ENCODE results near the gene JAGN1. TPM values are rescaled to one million over a fixed set of nuclear protein-coding genes. Genes with fewer than 3 reads are reported as not detected.

Gene JAGN1
- total and polyA plus RNA-seq, 2 of the 8 experiments (the other 6 are each of a cell fraction or from before 2014, with no cell fraction given): 26.9 to 51.6 TPM

- CTCF ChIA-PET (ENCODE audit: partially characterized antibody): interaction anchor here (0.9 to 2.1 kb wide), 3 partner anchors 12 to 58 kb away, joined by 3 to 10 read pairs (median 3); no protein-coding TSS in a partner anchor
- H3K4me1 ChIP-seq (replicated peaks in 1 of 4; ENCODE audit: control insufficient read depth in 3 of 4, insufficient read depth in 4 of 4, low read length in 3 of 4): peaks cover 0 to 2% (median 0%) of the 10 kb centered on the region in 4 experiments; a peak in 1 of 7 replicates
- no peak overlapping the region for H3K23ac ChIP-seq (ENCODE audit: insufficient read length)
- no peak overlapping the region for H3K27ac ChIP-seq (ENCODE audit: low read depth, low read length)
- H3K36me3 ChIP-seq (ENCODE audit: control insufficient read depth in 2 of 4, insufficient read depth in 4 of 4, low read length in 3 of 4): peaks cover 7 to 14% (median 9%) of the 10 kb centered on the region in 4 experiments; a peak in 7 of 8 replicates
- POLR2A ChIA-PET (ENCODE audit: partially characterized antibody): interaction anchor here (1.7 to 1.8 kb wide), 2 partner anchors 12 to 13 kb away, joined by 4 to 5 read pairs; partner anchors contain the start of gene IL17RE
- no peaks in the 10 kb centered on the region for H3K9me3 ChIP-seq (ENCODE audit: insufficient read depth in 2 of 2, low read depth in 1 of 2, low read length in 1 of 2)
- no peak overlapping the region for H3K4ac ChIP-seq (replicated peaks; ENCODE audit: insufficient read length, low read depth, low read length)
- H4K5ac ChIP-seq (ENCODE audit: insufficient read length, low read depth, low read length): no peak overlapping the region
- no peak overlapping the region for H4K91ac ChIP-seq (replicated peaks; ENCODE audit: insufficient read length, low read length)
- peaks cover 0 to 19% of the 10 kb centered on the region in 2 experiments; a peak in 2 of 4 replicates for H3K79me2 ChIP-seq (ENCODE audit: control insufficient read depth in 1 of 2, insufficient read depth in 2 of 2, low read length in 2 of 2)
- no peak overlapping the region for H3K4me2 ChIP-seq (ENCODE audit: insufficient read depth in 1 of 2, low read depth in 2 of 2, low read length in 2 of 2)
- H2AFZ ChIP-seq (ENCODE audit: low read length): no peak overlapping the region
- no peak overlapping the region for H2BK5ac ChIP-seq (ENCODE audit: low read depth, low read length)
- H3K56ac ChIP-seq (replicated peaks; ENCODE audit: insufficient read length, low read depth, low read length): no peak overlapping the region
- no peak overlapping the region for H2BK12ac ChIP-seq (ENCODE audit: low read depth, low read length)
- H2AK5ac ChIP-seq (ENCODE audit: low read depth, low read length): no peak overlapping the region
- H4K20me1 ChIP-seq (replicated peaks in 1 of 2; ENCODE audit: control insufficient read depth in 1 of 2, insufficient read depth in 2 of 2, low read length in 2 of 2): peaks cover 1 to 4% of the 10 kb centered on the region in 2 experiments
- WGBS, 2 experiments (ENCODE audit: extremely low coverage in 1 of 2, insufficient coverage in 1 of 2, insufficient read length in 1 of 2, insufficient replicate concordance in 2 of 2, low coverage in 1 of 2, low lambda C conversion rate in 2 of 2, missing lambda C conversion rate in 1 of 2): 100% methylated on average over 3 of the region's 3 CpGs; no CpG with 5 or more reads in 1 of the 2 experiments
- H3K14ac ChIP-seq (ENCODE audit: insufficient read length): no peak overlapping the region
- no peak overlapping the region for H2BK20ac ChIP-seq (ENCODE audit: low read length)
- H3K23me2 ChIP-seq (ENCODE audit: low read depth, low read length): 0 out of 2 replicates have a peak, but pooled peaks cover 2% of the 10 kb centered on the region
- FAIRE-seq: no peak
- H2BK15ac ChIP-seq (ENCODE audit: low read length): no peak overlapping the region
- no peak overlapping the region for H3K18ac ChIP-seq (ENCODE audit: extremely low read depth, low read length)
- no peak overlapping the region for H4K8ac ChIP-seq (ENCODE audit: extremely low read depth, insufficient read depth, low read length)
- DNase-seq (ENCODE audit: low read depth in 1 of 2, low spot score in 2 of 2): no peak
- H3K27me3 ChIP-seq (replicated peaks in 1 of 4; ENCODE audit: control insufficient read depth in 3 of 4, extremely low read depth in 1 of 4, insufficient read depth in 3 of 4, low read length in 3 of 4): no peaks in the 10 kb centered on the region
- no peak overlapping the region for H3K9ac ChIP-seq (replicated peaks in 1 of 4; ENCODE audit: extremely low read depth in 1 of 4, low read depth in 3 of 4, low read length in 3 of 4)
- no peaks in the 10 kb centered on the region for H3K79me1 ChIP-seq (ENCODE audit: low read depth, low read length)
- TF ChIP-seq KDM5A (IDR thresholded peaks at IDR 0.05; ENCODE audit: low read length) (no peak), CBX8 (IDR thresholded peaks at IDR 0.05; ENCODE audit: borderline replicate concordance, low read depth, low read length) (no peak), ZNF274 (IDR thresholded peaks at IDR 0.05; ENCODE audit: borderline replicate concordance, extremely low read depth, low read length) (no peak), CEBPB (IDR thresholded peaks at IDR 0.05; ENCODE audit: low read depth, low read length) (no peak), USF2 (IDR thresholded peaks at IDR 0.05; ENCODE audit: low read length) (no peak), RXRA (IDR thresholded peaks at IDR 0.05; ENCODE audit: insufficient read depth, low read depth, low read length) (no peak), RAD21 (IDR thresholded peaks at IDR 0.05 in 1 of 2, conservative IDR thresholded peaks at IDR 0.05 in 1 of 2; ENCODE audit: low read depth in 2 of 2, low read length in 2 of 2) (no peak), SIRT6 (IDR thresholded peaks at IDR 0.05; ENCODE audit: low read length) (no peak), TAF7 (optimal IDR thresholded peaks at IDR 0.05; ENCODE audit: borderline replicate concordance, low read depth, low read length) (no peak), MAFK (IDR thresholded peaks at IDR 0.05; ENCODE audit: low read depth, low read length) (no peak), JUN (IDR thresholded peaks at IDR 0.05; ENCODE audit: low read depth, low read length) (no peak), POLR2A (IDR thresholded peaks at IDR 0.05; ENCODE audit: control extremely low read depth in 1 of 2, low read depth in 2 of 2, low read length in 2 of 2) (no peak)
- H3K4me3 ChIP-seq (ENCODE audit: extremely low read depth in 1 of 4, insufficient read depth in 2 of 4, low read depth in 3 of 4, low read length in 4 of 4): no peak overlapping the region
- no peak overlapping the region for H2BK120ac ChIP-seq (replicated peaks; ENCODE audit: low read depth, low read length)
Measured at GRCh38 chr3:9888540-9888939, 1.9 kb upstream of the JAGN1 start.
